CD4-positive, alpha-beta T cell treated with Interleukin-1 beta for 1 hour (primary cell): ENCODE results near the gene C7orf33.
"Not testable (repeated sequence)": the region's sequence is repeated elsewhere in the genome, so short reads cannot be mapped to it uniquely, and the experiment has no call there.

Experiments
- DNase-seq, 2 donors: peaks; one replicate each; pipeline ENCODE4 v3.0.0-alpha.2; 2020 to 2022

C7orf33 gene

GRCh38 chr7:148581624-148582023 lies 8.9 kb upstream of the C7orf33 start:
- no peak for DNase-seq

DNA sequence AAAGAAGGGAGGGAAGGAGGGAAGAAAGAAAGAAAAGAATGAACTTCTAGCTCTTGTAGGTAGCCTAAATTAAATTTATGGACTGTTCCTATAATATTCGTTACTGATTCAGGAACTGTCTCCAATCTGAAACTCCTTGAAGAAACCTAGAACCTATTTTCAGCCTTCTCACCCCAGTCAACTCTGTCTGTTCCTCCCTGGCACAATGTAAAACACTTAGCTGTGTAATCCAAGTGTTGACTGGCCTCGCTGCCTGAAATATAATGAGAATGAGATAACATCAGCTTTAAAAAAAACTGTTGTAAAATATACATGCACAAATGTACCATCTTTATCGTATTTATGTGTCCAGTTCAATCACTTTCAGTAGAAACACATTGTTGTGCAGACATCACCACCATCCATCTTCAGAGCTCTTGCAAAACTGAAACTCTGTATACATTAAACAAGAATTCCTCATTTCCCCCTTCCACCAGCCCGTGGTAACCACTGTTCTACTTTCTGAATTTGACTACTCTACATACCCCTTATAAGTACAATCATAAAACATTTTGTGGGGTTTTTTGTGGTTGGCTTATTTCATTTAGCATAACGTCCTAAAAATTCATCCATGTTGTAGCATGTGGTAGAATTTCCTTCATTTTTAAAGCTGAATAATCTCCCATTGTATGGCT lies 6.3 kb upstream of the C7orf33 start:
- no peak for DNase-seq

- DNase-seq, result no peak
Observed at GRCh38 chr7:148585399-148585798, 5.2 kb upstream of the C7orf33 start.

DNA sequence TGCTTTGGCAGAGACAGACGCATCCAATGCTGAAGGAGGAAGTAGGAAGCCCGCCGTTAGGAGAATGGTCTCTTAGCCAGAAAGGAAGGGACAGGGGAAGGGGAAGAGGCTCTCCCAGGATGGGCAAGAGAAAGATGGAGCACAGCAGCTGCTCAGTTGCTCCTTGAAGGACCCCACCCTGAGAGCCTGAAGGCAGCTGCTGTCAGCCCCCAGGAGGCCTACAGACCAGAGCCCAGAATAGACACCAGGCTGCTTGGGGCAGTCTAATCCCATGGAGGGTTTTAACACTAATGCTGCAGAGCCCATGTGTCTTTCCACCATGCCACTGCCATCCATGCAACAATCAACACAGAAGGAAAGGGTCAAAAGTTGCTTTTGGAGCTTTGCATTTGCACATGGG lies 3.5 kb upstream of the C7orf33 start:
- DNase-seq, result no peak

- DNase-seq, result no peak
Observed at GRCh38 chr7:148588168-148588567, 2.4 kb upstream of the C7orf33 start.

DNA sequence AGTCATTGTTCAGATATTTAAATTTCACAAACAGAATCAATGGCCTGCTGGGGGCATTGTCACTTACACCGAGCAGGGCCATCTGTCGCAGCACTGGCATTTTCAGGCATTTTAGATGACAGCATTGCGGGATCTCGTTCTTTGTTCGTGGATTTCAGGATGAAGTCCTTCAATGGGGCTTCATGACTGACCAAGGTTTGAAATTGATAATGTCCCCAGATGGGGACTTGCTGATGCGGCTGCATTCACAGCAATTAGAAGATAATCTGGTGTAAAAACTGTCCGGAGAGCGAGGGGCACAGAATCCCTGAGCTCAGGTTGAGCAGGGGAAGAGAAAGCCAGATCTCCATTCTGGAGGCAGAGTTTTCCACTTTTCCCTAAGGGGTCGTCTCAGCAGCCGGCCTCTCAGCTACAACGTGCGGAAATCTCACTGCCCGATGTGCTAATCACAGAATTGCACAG lies 1.9 kb upstream of the C7orf33 start:
- no peak for DNase-seq

DNA sequence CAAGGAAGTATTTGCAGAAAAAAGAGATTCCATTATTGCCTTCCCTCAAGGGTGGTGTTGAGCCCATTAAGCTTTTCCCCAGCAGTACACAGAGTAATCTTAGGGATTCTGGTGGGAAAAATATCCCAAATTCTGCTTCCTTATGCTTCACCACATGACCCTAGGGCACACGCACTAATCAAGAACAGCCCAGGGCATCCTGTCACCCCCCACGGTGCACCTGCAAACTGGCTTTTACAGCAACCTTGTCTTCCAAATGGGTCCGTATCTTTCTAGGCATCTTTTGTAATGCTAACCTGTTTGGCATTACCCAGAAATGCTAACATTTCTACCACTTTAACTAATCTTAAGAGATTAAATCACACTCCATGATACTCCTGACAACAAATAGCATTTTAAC lies 926 bp upstream of the C7orf33 start:
- DNase-seq, result no peak

DNA sequence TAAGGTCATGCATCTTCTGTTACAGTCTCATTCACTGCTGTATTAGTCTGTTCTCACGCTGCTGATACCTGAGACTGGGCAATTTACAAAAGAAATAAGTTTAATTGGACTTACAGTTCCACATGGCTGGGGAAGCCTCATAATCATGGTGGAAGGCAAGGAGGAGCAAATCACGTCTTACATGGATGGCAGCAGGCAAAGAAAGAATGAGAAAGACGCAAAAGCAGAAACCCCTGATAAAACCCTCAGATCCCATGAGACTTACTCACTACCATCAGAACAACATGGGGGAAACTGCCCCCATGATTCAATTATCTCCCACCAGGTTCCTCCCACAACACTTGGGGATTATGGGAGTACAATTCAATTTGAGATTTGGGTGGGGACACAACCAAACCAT lies 5.8 kb downstream of the C7orf33 start:
- DNase-seq, result not testable (repeated sequence)

DNA sequence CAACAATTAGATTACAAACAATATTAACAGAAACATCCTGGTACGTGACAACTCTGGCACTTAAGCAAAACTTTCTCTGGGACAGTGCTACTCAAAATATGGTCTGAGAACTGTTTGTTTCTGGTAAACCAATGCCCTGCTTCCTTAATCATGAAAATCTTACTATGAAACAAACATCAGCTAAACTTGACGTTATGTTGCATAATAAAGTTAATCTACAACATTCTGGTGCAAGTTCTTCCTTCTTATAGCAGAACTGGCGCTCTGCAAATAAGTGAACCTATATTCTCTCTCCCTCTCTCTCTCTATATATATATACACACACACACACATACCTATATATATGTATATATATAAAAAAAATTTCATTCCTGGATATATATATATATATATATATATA lies 7.8 kb downstream of the C7orf33 start:
- no peak for DNase-seq

GRCh38 chr7:148605350-148605749 lies 14.8 kb downstream of the C7orf33 start:
- no peak for DNase-seq

GRCh38 chr7:148607151-148607661 lies 16.6 kb downstream of the C7orf33 start:
- no peak for DNase-seq

DNA sequence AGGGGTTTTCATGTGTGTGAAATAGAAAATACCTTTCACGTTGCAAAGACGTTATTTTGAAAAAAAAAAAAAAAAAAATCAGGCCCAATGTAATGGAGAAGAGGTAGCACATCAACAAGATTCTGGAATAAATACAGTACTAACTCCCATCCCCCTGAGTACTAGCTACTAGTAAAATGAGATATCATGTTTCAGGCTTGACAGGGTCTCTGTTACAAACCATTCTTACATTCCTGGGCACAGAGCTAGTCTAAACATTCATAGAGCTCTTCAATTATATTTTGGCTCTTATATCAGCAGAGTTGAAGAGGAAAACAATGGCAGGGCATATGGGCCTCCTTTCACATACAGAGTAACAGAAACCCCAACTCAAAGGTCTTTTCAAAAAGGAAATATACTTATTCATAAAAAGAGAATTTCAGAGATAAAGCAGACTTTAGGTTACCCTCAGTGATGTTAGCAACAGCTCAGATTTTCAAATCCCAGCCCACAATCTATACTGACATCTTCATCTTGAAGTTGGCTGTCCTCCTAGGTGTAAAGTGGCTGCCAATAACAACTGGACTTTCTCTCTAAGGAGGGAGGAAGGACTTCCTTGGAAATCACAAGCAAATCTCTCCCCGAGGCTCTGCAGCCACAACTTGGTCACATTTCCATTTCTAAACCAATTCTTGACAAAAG lies 18.6 kb downstream of the C7orf33 start:
- DNase-seq, result no peak

DNA sequence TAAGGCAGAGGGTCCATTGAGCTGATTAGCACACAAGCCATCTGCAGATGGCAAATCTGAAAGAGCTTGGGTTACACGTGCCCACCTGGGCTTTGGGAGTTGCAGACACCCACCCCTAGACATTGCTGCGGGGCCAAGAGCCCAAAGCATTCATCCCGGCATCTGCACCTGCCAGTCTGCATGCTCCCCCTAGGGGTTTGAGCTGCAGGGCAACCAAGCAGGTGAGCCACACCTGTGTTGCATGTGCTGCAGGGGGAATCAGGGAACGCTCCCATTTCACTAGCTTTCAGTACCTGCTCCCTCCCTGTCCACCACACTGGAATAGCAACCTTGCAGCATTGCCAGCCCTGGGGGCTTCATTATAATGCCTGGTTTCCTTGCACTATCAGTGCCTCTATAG lies 21.1 kb downstream of the C7orf33 start:
- no peak for DNase-seq

- no peak for DNase-seq
Observed at GRCh38 chr7:148615085-148615730, 24.6 kb downstream of the C7orf33 start.

- DNase-seq, result peak in 1 of 2 donors; percentile 29
Observed at GRCh38 chr7:148620749-148621359, 30.3 kb downstream of the C7orf33 start.

DNA sequence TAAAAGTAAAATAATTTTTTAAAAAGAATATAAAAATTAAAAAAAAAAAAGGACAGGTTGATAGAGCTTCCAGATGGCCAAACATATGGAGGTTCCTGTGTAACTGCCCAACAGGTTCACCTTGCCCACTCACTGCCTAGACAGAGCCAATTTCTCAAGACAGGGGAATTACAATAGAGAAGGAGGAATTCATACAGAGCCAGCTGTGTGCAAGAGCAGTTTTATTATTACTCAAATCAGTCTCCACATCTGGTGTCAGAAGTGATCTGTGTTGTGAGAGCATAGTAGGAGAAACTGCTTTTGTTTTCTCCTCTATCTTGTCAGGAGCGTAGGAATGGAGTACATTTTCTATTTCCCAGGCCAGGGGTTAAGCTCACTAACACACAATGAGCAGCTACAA lies 31.0 kb downstream of the C7orf33 start:
- DNase-seq, result no peak

- DNase-seq, result no peak
Observed at GRCh38 chr7:148622887-148623585, 32.5 kb downstream of the C7orf33 start.

GRCh38 chr7:148623586-148624282 lies 33.2 kb downstream of the C7orf33 start:
- DNase-seq, result no peak

- DNase-seq, result no peak
Observed at GRCh38 chr7:148624735-148625134, 34.2 kb downstream of the C7orf33 start.

DNA sequence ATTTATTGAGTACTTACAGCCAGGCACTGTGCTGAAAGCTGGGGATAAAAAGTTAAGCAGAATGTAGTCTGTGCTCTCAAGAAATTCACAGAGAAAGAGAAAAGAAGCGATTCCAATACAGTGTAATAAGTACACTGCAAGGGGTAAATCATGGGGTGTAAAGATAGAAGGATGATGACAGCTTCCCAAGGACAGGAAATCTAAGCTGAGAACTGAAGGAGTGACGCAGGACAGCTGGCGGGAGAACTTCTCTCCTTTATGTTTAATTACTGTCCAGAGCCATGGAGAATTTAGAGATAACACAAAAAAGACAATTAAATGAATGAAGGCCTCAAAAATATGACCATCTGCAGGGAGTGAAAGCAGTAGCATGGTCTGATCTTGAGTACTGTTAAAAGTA lies 34.8 kb downstream of the C7orf33 start:
- DNase-seq, result no peak

- no peak for DNase-seq
Observed at GRCh38 chr7:148626828-148627227, 36.3 kb downstream of the C7orf33 start.

- DNase-seq, result no peak
Observed at GRCh38 chr7:148628011-148628410, 37.4 kb downstream of the C7orf33 start.
